GM21367 (cell line): ENCODE results near the gene TSHR.
"Not testable (repeated sequence)": the region's sequence is repeated elsewhere in the genome, so short reads cannot be mapped to it uniquely, and the experiment has no call there.

Experiments used
- ATAC-seq: cut with Tn5 transposase; IDR thresholded peaks from one replicate; pipeline ENCODE4 v1.9.1; 2021; ENCODE audit not compliant: unreplicated experiment

The TSHR gene

DNA sequence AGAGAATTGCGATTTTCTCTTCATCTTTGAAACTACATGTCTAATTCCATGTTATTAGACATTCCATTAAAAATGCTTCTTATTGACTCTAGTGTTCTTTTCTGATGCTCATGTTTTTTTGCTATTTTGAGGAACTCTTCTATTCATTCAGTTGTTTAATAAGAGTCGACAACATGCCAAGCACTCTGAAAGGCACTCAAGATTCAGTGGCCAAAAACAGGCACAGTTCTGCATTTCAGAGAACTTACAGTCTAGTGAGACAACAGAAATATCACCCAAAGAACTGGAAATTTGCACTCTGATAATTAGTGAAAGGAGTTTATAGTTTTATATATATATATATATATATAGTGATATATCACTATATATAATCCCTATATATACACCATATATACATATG, 111.7 kb downstream of the TSHR start:
- ATAC-seq, result no peak

DNA sequence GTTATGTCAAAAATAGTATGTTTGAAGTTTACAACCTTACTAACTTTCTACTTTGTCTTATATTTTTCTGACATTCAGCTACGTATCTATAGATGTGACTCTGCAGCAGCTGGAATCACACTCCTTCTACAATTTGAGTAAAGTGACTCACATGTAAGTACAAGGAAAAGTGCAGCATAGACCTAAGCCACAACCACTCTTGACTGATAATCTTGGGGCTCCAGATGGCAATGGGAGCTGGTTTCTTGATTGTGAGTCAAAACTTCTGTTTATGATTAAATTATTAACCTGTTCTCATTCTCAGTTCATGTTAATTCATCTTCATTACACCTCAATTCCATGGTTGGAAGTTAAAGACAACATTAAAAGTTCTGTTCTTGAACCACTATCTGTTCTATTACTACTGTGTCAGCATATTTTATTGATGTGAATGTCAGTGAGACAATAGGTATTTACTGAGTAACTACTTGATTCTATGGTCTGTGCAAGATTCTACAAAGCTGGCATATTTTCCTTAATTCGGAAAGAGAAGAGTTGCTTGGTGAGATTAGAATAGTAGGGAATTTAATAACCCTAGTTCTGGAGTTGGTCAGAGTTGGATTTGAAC, 112.9 kb downstream of the TSHR start:
- no peak for ATAC-seq

DNA sequence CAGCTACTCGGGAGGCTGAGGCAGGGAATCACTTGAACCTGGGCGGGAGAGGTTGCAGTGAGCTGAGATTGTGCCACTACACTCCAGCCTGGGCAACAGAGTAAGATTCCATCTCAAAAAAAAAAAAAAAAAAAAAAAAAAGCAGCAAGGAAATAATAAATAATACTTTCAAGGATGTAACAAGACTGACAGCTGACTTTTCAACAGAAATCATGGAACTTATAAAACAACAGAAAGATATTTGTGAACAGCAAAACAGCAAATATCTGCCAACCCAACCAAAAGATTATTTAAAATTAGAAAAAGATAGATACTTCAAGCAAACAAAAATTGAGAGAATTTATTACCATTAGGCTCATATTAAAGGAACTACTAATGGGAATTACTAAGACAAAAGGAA, 115.1 kb downstream of the TSHR start:
- no peak for ATAC-seq

DNA sequence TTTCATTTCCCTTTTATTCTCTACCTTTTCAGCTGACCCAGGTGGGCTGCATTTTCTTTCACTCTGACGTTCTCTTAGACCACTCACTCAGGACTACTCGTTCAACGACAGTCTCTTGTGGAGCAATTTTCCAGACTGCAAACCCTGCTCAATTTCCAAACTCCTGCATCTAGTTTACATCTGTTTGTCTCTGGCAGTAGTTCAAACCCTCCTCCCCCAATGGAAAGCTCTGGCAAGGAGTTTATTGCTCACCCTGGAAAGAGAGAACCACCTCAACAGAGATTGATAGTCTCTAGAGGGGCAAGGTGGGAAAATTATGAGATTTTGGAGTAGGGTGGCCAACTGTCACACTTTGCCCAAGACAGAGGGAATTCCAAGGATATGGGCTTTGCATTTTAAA, 130.2 kb downstream of the TSHR start:
- ATAC-seq, result no peak

DNA sequence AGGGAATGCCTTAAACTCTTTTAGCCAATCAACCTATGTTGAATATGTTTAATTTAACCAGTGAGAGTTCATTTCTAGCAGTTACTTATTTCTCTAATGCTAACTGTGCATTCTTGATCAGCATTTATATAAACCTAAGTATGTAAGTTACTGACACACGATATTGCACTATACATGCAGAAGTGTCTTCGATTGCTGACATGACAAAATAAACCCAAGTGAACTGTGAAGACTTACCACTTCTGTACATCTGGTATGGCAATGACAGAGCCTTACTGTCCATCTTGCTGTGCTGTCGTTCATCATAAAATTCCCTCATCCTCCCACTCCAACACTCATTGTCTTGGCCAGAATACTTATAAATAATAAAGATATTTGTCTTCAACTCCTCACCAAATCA, 131.8 kb downstream of the TSHR start:
- ATAC-seq, result no peak

DNA sequence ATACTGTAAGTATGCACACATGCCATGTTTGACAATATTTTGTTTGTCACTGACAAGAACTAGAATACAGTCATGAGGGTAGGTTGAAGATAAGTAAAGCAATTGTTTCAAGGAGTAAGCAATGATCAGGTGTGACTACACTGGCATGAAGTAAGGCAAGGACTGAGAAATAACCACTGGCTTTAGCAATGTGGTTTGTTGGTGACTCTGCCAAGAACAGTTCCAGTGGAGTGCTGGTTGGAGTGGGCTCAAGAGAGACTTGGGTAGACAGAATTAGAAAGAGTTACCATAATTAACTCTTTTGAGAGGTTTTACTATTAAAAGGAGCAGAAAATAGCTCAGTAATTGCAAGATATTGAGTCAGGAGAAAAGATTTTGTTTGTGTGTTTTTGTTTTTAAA, 135.7 kb downstream of the TSHR start:
- ATAC-seq, result no peak

DNA sequence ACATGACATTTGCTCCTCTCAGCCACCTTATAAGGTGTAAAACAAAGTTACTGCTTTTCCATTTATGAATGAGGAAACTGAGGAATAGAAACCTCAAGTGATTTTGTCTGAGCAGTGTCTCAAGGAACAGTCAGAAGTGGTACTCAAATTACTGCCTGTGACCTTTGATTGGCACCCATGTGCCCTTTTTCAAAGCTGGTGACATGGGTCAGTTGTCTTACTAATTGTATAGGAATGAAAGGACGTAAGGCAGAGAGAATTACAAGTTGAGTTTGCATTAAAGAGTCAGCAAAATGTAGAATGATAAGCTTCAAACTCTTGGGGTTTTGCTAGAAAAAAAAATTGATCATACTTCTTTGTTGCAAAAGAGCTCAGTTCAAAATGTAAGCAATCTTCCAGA, 136.2 kb downstream of the TSHR start:
- no peak for ATAC-seq

DNA sequence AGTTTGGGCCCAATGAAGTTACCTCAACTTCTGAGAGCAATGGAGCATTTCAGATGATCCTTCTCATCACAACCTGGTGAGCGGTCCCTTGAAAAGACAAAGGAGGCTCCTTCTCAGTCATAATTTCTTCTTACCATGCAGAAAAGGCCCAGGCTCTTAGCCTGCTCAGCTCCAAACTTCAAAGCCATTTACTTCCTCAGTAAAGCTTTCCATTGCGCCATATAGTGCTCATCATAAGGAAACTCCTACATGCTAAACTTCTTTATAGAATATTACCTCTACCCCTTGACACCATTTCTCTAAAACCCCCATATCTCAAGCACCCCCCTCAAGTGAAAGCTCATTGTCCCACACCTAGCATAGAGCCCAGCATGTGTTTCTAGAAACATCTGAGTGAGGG, 138.2 kb downstream of the TSHR start:
- no peak for ATAC-seq

DNA sequence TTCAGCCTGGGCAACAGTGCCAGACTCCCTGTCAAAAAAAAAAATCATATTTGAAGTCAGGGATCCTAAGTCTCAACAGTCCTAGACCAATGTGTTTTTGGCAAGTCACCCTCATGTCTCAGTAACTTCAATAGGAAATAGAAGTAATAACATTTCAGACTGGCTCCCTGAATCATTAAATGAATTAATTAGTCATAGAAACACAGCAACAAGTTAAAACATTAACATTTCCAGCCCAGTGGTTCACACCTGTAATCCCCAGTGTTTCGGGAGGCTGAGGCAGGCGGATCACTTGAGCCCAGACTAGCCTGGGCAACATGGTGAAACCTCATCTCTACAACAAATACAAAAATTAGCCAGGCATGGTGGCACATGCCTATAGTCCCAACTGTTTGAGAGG, 140.1 kb downstream of the TSHR start:
- no peak for ATAC-seq

DNA sequence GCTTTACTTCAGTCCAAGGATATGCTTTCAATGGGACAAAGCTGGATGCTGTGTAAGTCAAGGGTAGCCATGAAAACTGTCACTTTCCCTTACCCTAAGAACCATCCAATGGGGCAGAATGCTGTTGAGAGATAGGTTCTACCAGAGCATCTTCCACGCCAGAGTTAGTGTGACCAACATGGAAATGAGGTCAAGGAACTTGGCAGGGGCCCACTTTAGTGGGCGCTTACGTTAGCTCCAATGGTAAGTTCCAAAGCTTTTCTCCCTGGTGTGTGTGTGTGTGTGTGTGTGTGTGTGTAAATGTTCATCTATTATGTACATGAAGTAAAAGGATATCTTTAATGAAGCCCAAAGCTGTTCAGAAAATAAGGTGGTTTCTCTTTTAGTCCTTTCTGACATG, 141.2 kb downstream of the TSHR start:
- ATAC-seq, result no peak

DNA sequence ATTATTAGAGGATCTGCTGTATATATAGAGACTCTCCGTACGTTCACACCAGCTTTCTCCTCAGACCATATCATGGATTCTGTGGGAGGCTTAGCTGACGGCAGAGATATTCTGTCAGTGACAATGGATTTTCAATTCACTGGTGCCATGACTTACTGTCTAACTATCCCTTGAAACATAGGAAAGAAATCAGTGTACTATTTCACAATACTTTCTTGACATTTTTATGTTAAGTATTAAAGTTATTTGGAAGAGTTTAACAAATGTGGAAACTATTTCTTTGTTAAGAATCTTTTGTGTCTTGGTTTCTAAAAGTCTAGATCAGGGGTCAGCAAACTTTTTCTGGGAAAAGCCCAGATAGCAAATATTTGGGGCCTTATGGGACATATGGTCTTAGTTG, 146.8 kb downstream of the TSHR start:
- ATAC-seq, result no peak

DNA sequence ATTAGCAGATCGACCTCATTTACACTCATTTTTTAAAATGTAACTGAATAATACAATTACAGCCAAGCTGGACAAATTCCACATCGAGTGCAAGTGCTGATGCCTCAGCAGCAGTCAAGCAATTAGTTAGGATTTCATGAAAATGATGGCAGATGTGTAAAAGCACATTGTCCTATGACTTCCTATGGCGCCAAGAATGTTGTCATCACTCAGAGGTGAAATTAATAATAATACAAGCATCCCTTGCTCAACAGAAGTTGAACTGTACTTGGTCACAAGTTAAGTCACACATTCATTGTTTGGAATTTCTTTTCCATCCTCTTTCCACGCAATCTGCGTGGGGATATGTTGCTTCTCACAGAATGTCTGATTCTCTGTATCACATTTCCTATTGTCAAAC, 148.0 kb downstream of the TSHR start:
- no peak for ATAC-seq

DNA sequence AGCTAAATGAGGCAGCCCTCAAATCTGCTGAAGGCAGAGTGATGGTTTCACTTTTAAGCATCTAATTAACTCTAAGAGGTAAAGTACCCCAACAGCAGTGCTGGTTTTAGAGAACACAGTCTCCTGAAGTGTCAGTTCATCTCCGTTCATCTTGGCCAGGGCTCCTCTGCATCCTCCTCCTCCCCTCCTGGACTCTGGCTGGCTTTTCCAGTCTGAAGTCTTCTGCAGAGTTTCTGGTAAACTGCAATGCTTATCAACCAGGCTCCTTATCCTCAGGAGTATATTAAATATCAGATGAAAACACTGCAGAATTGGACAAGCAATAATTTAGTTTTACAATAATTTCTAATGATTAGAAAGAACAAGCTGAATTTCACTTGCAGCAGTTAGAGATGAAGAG, 150.0 kb downstream of the TSHR start:
- no peak for ATAC-seq

DNA sequence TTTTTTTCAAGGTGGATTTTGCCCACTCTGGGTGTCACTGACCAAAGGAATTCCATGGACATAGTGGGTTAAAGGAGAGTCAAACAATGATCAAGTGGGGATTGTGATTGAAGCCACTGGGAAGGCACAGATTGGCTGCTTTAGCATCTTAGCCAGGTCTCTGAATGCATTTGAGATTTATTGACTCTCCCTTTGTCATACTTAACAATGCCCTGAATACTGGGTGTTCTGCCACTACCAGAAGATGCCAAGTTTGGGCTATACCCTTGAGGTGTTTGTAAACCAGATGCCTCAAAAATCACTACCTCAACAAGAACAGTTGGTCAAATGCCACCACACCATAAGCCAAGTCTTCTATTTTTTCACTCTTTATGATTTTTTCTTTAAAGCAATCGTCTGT, 150.5 kb downstream of the TSHR start:
- ATAC-seq, result no peak

DNA sequence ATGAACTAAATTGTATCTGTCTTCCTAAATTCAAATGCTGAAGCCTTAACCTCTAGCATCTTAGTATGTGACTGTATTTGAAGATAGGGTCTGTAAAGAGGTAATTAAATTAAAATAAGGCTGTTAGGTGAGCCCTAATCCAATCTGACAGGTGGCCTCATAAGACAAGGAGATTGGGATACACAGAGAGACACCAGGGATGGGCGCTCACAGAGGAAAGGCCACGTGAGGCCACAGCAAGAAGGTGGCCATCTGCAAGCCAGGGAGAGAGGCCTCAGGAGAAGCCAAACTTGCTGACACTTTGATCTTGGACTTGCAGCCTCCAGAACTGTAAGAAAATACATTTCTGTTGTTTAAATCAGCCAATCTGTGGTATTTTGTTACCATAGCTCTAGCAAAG, 154.8 kb downstream of the TSHR start:
- ATAC-seq, result no peak

DNA sequence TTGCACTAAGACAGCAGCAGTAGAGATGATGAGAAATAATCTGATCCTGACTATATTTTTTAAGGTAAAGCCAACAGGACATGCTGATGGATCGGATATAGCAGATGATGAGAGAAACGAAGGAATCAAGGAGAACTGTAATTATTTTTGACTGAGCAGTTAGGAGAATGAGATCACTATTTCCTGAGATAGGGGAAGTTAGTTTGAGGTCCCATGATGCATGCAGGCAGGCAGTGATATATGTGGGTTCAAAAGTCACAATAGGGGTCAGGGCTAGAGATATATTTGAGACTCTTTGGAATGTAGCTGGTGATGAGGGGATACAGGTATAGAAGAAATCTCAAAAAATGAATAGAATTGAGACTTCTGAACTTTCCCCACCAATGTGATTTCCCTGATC, 157.8 kb downstream of the TSHR start:
- ATAC-seq, result no peak

DNA sequence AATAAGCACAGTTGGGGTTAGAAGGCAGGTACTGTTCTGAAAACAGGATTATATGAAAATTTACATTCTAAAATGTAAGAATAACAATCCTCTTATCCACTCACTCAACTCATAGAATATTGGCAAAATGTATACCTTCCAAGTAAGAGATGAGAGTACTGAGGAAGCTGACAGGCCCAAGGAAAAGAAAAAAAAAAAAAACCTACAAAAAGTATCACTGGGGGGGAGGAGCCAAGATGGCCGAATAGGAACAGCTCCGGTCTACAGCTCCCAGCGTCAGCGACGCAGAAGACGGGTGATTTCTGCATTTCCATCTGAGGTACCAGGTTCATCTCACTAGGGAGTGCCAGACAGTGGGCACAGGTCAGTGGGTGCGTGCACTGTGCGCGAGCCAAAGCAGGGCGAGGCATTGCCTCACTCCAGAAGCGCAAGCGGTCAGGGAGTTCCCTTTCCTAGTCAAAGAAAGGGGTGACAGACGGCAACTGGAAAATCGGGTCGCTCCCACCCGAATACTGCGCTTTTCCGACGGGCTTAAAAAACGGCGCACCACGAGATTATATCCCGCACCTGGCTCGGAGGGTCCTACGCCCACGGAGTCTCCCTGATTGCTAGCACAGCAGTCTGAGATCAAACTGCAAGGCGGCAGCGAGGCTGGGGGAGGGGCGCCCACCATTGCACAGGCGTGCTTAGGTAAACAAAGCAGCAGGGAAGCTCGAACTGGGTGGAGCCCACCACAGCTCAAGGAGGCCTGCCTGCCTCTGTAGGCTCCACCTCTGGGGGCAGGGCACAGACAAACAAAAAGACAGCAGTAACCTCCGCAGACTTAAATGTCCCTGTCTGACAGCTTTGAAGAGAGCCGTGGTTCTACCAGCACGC, 158.8 kb downstream of the TSHR start:
- not testable (repeated sequence) for ATAC-seq

DNA sequence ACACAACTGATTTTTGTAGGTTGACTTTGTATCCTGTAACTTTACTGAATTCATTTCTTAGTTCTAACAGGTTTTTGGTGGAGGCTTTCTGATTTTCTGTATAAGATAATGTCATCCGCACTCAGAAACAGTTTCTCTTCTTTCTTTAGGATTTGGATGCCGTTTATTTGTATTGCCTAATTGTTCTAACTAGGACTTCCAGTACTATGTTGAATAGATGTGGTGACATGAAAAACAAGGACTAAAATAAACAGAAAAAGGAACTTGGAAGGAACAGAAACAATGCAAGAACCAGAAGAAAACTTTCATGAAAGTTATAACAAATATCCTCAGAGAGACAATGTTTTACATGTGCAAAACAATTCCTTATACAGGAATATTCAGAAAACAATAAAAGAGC, 165.1 kb downstream of the TSHR start:
- ATAC-seq, result no peak

DNA sequence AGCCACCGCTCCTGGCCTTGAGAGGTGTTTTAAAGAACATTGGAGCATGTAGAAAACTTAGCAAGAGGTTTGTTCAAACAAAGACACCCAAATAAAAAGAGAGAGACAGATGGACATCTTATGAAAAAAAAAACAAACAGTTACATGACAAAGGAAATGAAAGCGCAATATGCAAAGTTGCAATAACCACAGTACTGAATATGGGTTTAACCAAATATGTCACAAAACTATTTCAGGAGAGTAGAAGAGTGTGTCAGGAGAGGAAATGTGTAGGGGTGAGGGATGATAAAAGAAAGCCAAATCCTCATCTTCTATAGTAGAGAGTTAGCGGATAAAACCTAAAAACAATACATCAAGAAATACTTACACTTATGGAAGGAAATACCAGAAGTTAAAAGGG, 166.9 kb downstream of the TSHR start:
- peak; percentile 100 for ATAC-seq

DNA sequence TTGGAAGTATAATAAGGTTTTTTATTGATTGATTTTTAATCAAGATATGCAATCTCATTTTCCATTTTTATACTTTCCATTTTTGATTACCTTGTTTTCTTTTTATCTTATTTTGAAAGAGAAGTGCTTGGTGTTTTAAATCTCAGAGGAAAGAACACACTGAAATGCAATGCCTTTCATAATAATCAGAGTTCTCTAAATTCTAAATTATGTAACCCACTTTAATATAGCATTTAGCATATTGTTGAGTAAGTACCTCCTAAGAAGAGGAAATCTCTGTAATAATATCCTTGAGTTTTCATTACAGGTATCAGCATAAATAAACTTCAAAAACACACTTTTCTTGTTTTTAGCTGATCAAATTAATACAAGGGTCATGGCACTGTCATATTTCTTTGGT, 168.4 kb downstream of the TSHR start:
- no peak for ATAC-seq

DNA sequence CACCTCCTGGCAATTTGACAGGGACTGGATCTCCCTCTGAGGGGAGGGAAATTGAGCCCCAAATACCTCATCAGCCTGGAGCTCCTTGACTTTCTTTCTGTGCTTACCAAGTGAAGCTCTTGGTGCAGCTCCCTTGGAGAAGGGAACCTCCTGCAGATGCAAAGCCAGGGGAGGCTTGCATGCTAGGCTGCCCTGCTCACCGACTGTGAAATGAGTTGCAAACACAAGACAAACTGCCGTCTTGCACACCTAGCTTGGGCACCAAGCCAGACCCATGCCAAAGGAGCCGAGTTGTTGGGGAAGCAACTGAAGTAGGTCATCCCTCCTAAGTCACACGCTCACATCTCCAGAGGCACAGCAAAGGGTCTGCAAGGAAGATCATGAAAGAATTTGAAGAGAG, 170.1 kb downstream of the TSHR start:
- no peak for ATAC-seq

DNA sequence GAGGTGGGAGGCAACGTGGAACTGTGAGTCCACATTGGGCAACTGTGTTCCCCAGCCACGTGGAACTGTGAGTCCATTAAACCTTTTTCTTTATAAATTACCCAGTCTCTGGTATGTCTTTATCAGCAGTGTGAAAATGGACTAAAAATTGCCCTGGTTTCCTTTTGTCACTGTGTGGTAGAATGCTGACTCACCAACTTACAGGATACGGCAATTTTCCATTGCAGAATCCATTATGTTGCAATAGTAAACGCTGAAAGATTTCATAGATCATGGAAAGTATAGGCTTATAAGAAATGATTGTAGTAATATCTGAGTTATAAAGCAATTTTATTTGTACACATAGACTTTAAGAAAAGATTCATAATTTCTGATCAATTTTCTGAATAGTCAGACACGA, 172.4 kb downstream of the TSHR start:
- no peak for ATAC-seq

DNA sequence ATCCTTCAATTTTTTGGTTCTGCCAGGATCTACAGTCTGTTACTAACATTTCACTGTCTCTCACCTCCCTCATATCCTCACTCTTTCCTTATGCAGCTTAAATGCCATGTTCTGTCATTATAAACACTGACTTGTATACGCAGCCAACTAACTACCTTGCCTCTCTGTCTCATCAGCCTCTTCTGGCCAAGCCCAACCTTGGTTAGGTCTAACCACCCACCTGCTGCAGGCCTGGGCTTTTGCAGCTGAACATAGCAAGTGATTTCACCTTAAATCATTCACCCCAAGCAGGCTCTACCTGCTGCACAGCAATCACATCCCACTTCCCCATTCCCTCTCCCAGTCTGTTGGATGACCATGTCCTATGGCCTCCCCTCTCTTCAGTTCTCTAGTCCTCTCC, 173.8 kb downstream of the TSHR start:
- ATAC-seq, result no peak
